ENCODE results near the gene PDE4B.
A peak's percentile ranks its signal among the peaks of the same experiment; 100 is the strongest.

PDE4B gene

GRCh38 chr1:66242646-66243547 lies 450.2 kb downstream of the PDE4B start:
- Histone ChIP-seq H3K27ac (ENCODE audit: low read length) (peak overlapping the region; percentile 13; the same call in 1 of the 2 replicates), H2AFZ (ENCODE audit: low read depth, low read length) (no peak overlapping the region), H3K4me3 (ENCODE audit: low read length) (peak overlapping the region; percentile 34; the same call in 1 of the 2 replicates), H3K36me3 (replicated peaks; ENCODE audit: low read depth, low read length) (no peaks in the 10 kb centered on the region), H4K20me1 (ENCODE audit: insufficient read depth, low read length) (no peaks in the 10 kb centered on the region), H3K9ac (ENCODE audit: low read length) (peak overlapping the region; percentile 17; the same call in 1 of the 2 replicates), H3K4me2 (ENCODE audit: low read length) (peak overlapping the region; percentile 63), H3K27me3 (ENCODE audit: low read depth, low read length) (no peaks in the 10 kb centered on the region), H3K79me2 (ENCODE audit: low read length) (no peaks in the 10 kb centered on the region), H3K4me1 (ENCODE audit: low read length) (peaks cover 55% of the 10 kb centered on the region), H3K9me3 (ENCODE audit: insufficient read depth, low read length) (no peaks in the 10 kb centered on the region)
- TF ChIP-seq EZH2phosphoT487 (IDR thresholded peaks at IDR 0.05; ENCODE audit: low read depth), result no peak
- peak; percentile 99 for TF ChIP-seq CTCF (IDR thresholded peaks at IDR 0.05; ENCODE audit: low read depth, low read length)

- Histone ChIP-seq H2AFZ (ENCODE audit: low read depth, low read length) (no peak overlapping the region), H3K27me3 (ENCODE audit: low read depth, low read length) (no peaks in the 10 kb centered on the region), H3K36me3 (replicated peaks; ENCODE audit: low read depth, low read length) (no peaks in the 10 kb centered on the region), H3K9ac (ENCODE audit: low read length) (peak overlapping the region; percentile 17; the same call in 1 of the 2 replicates), H3K4me2 (ENCODE audit: low read length) (peak overlapping the region; percentile 63), H3K4me3 (ENCODE audit: low read length) (peak overlapping the region; percentile 34), H3K4me1 (ENCODE audit: low read length) (peaks cover 62% of the 10 kb centered on the region), H3K79me2 (ENCODE audit: low read length) (no peaks in the 10 kb centered on the region), H4K20me1 (ENCODE audit: insufficient read depth, low read length) (no peaks in the 10 kb centered on the region), H3K27ac (ENCODE audit: low read length) (peak overlapping the region; percentile 13; the same call in 1 of the 2 replicates), H3K9me3 (ENCODE audit: insufficient read depth, low read length) (no peaks in the 10 kb centered on the region)
- no peak for TF ChIP-seq EZH2phosphoT487 (IDR thresholded peaks at IDR 0.05; ENCODE audit: low read depth)
- TF ChIP-seq CTCF (IDR thresholded peaks at IDR 0.05; ENCODE audit: low read depth, low read length), result no peak
Measured at GRCh38 chr1:66243548-66244130, 450.9 kb downstream of the PDE4B start.

GRCh38 chr1:66244429-66244828 lies 451.7 kb downstream of the PDE4B start:
- no peaks in the 10 kb centered on the region for H3K79me2 ChIP-seq (ENCODE audit: low read length)
- no peaks in the 10 kb centered on the region for H3K36me3 ChIP-seq (replicated peaks; ENCODE audit: low read depth, low read length)
- no peak overlapping the region for H3K9ac ChIP-seq (ENCODE audit: low read length)
- H3K27me3 ChIP-seq (ENCODE audit: low read depth, low read length), result no peaks in the 10 kb centered on the region
- no peak for TF ChIP-seq EZH2phosphoT487 (IDR thresholded peaks at IDR 0.05; ENCODE audit: low read depth)
- no peak for TF ChIP-seq CTCF (IDR thresholded peaks at IDR 0.05; ENCODE audit: low read depth, low read length)
- no peak overlapping the region for H2AFZ ChIP-seq (ENCODE audit: low read depth, low read length)
- no peak overlapping the region for H3K27ac ChIP-seq (ENCODE audit: low read length)
- H3K9me3 ChIP-seq (ENCODE audit: insufficient read depth, low read length), result no peaks in the 10 kb centered on the region
- no peaks in the 10 kb centered on the region for H4K20me1 ChIP-seq (ENCODE audit: insufficient read depth, low read length)
- peaks cover 65% of the 10 kb centered on the region for H3K4me1 ChIP-seq (ENCODE audit: low read length)
- no peak overlapping the region for H3K4me3 ChIP-seq (ENCODE audit: low read length)
- no peak overlapping the region for H3K4me2 ChIP-seq (ENCODE audit: low read length)

- H4K20me1 ChIP-seq (ENCODE audit: insufficient read depth, low read length), result no peaks in the 10 kb centered on the region
- H3K4me2 ChIP-seq (ENCODE audit: low read length), result no peak overlapping the region
- H3K4me3 ChIP-seq (ENCODE audit: low read length), result no peak overlapping the region
- no peaks in the 10 kb centered on the region for H3K9me3 ChIP-seq (ENCODE audit: insufficient read depth, low read length)
- H3K27ac ChIP-seq (ENCODE audit: low read length), result no peak overlapping the region
- no peaks in the 10 kb centered on the region for H3K36me3 ChIP-seq (replicated peaks; ENCODE audit: low read depth, low read length)
- TF ChIP-seq CTCF (IDR thresholded peaks at IDR 0.05; ENCODE audit: low read depth, low read length) (no peak), EZH2phosphoT487 (IDR thresholded peaks at IDR 0.05; ENCODE audit: low read depth) (no peak)
- H3K79me2 ChIP-seq (ENCODE audit: low read length), result no peaks in the 10 kb centered on the region
- no peak overlapping the region for H3K9ac ChIP-seq (ENCODE audit: low read length)
- H2AFZ ChIP-seq (ENCODE audit: low read depth, low read length), result no peak overlapping the region
- peaks cover 75% of the 10 kb centered on the region for H3K4me1 ChIP-seq (ENCODE audit: low read length)
- H3K27me3 ChIP-seq (ENCODE audit: low read depth, low read length), result no peaks in the 10 kb centered on the region
Measured at GRCh38 chr1:66245691-66246090, 453.0 kb downstream of the PDE4B start.
